Esophagus squamous epithelium (tissue), 5 donors: ENCODE data around the gene AKNAD1. TPM values are rescaled to one million over a fixed set of nuclear protein-coding genes. Genes with fewer than 3 reads are reported as not detected.

Experiments
- DNase-seq: peaks from one replicate; lab custom pipeline; 2025; lab: John Stamatoyannopoulos, UW
- H3K27ac ChIP-seq, 4 donors: fragments of 200-600 bp; sonication (generic); one replicate each; pipeline ENCODE4 v1.5.1; 2016 to 2019; ENCODE audit warnings: mild to moderate bottlenecking in 1 of 4
- H3K27me3 ChIP-seq, 4 donors: fragments of 200-600 bp; sonication (generic); 1 replicate in 3 of 4; 2 replicates in 1 of 4; pipeline versions ENCODE4 v1.5.1 to v1.6.0; 2017 to 2021; ENCODE audit warnings: antibody characterized with exemption in 1 of 4
- H3K36me3 ChIP-seq, 3 donors: fragments of 200-600 bp; sonication (generic); one replicate each; pipeline ENCODE4 v1.5.1; 2016 to 2019
- H3K4me1 ChIP-seq, 3 donors: fragments of 200-600 bp; sonication (generic); one replicate each; pipeline ENCODE4 v1.5.1; 2017 to 2019
- H3K4me3 ChIP-seq, 4 donors: fragments of 200-600 bp; sonication (generic); 1 replicate in 3 of 4; 2 replicates in 1 of 4; pipeline ENCODE4 v1.5.1; 2016 to 2019; ENCODE audit warnings: mild to moderate bottlenecking in 2 of 4, moderate library complexity in 1 of 4
- H3K9me3 ChIP-seq, 3 donors: fragments of 200-600 bp; sonication (generic); one replicate each; pipeline ENCODE4 v1.5.1; 2016 to 2019
- CTCF ChIP-seq, 6 experiments: fragments of 450-650 bp in 4 of 6; fragments of 200-600 bp in 2 of 6; sonication (generic) in 2 of 6; IDR thresholded peaks; one replicate each; pipeline ENCODE4 v1.5.1; 2016 to 2019; ENCODE audit warnings: antibody characterized with exemption in 6 of 6, mild to moderate bottlenecking in 4 of 6, moderate library complexity in 4 of 6
- POLR2A ChIP-seq, 4 donors: fragments of 450-650 bp; IDR thresholded peaks; one replicate each; pipeline ENCODE4 v1.6.1; 2017; ENCODE audit warnings: antibody characterized with exemption in 4 of 4, mild to moderate bottlenecking in 4 of 4, moderate library complexity in 3 of 4
- WGBS, 2 donors: methylation state at CpG; one replicate each; pipeline ENCODE4 v1.1.5; 2018; 5-methylcytosine and 5-hydroxymethylcytosine counted together
- intact Hi-C: fragments of 100-400 bp; cut with DNase I; formaldehyde crosslinking; loops from one replicate; pipeline ENCODE4 v1.15.0; 2022
- total RNA-seq, 4 donors: library from RNA; depleted of rRNA; stranded (reverse); fragments of >200 nt; gene quantifications; one replicate each; pipeline ENCODE4 v1.1.0, GENCODE V29; 2016
- donor health status: DM: yes; HTN: yes; CAD: no.

AKNAD1 gene
- total RNA-seq = 1 to 10 TPM in 2 of 4 donors, under 1 TPM in 1, not detected in 1; 0.09 to 4.8 (median 2.6) TPM

- 60 to 71% methylated on average over 1 of the region's 1 CpG for WGBS, 2 donors
- Histone ChIP-seq H3K9me3 (no peaks in the 10 kb centered on the region), H3K36me3 (no peaks in the 10 kb centered on the region), H3K27ac (no peak within 1 kb of the TSS), H3K27me3 (no peaks in the 10 kb centered on the region), H3K4me3 (no peak within 1 kb of the TSS), H3K4me1 (peaks cover 0 to 5% (median 0%) of the 10 kb centered on the region in 3 donors)
- intact Hi-C loops = no loop called here
- TF ChIP-seq CTCF (IDR thresholded peaks at IDR 0.05) = no peak
- TF ChIP-seq POLR2A (IDR thresholded peaks at IDR 0.05) = no peak
- no peak for DNase-seq
These were observed at the start of gene AKNAD1 for GRCh38 chr1:108856994-108857393. TSS of gene AKNAD1 (minus strand) at chr1:108857094. CDS start at chr1:108852664, 4,430 bp downstream.

- no peaks in the 10 kb centered on the region for H3K9me3 ChIP-seq
- WGBS, 2 donors = 71 to 79% methylated on average over 3 of the region's 3 CpGs
- H3K4me1 ChIP-seq = peaks cover 0 to 20% (median 0%) of the 10 kb centered on the region in 3 donors
- TF ChIP-seq POLR2A (IDR thresholded peaks at IDR 0.05) = no peak
- H3K36me3 ChIP-seq = peaks cover 0 to 73% (median 2%) of the 10 kb centered on the region in 3 donors
- H3K27ac ChIP-seq = no peak overlapping the region
- H3K27me3 ChIP-seq = no peaks in the 10 kb centered on the region
- H3K4me3 ChIP-seq = no peak overlapping the region
- DNase-seq = no peak
- intact Hi-C loops = no loop called here
These were observed 44.2 kb upstream of the AKNAD1 start for GRCh38 chr1:108901106-108901505.

GRCh38 chr1:108897865-108898720, 41.2 kb upstream of the AKNAD1 start:
- peaks cover 0 to 46% (median 2%) of the 10 kb centered on the region in 3 donors for H3K36me3 ChIP-seq
- intact Hi-C loops = loop anchor here (5.0 kb wide), 1 partner anchor 71 kb away; no protein-coding TSS in a partner anchor
- H3K4me3 ChIP-seq = no peak overlapping the region
- TF ChIP-seq POLR2A (IDR thresholded peaks at IDR 0.05) = no peak
- peak; percentile 15 to 86 (median 74) for TF ChIP-seq CTCF (IDR thresholded peaks at IDR 0.05)
- H3K4me1 ChIP-seq = peaks cover 0 to 34% (median 0%) of the 10 kb centered on the region in 3 donors
- peak overlapping the region in 2 of 4 donors; percentile 13 to 62 for H3K27ac ChIP-seq
- no peaks in the 10 kb centered on the region for H3K27me3 ChIP-seq
- no peaks in the 10 kb centered on the region for H3K9me3 ChIP-seq
- WGBS, 2 donors = 59 to 62% methylated on average over 8 of the region's 8 CpGs
- DNase-seq = no peak

- DNase-seq = no peak
- Histone ChIP-seq H3K4me3 (no peak overlapping the region), H3K36me3 (peaks cover 0 to 31% (median 2%) of the 10 kb centered on the region in 3 donors), H3K4me1 (peaks cover 0 to 34% (median 0%) of the 10 kb centered on the region in 3 donors), H3K27me3 (no peaks in the 10 kb centered on the region), H3K9me3 (no peaks in the 10 kb centered on the region), H3K27ac (peak overlapping the region; percentile 48 to 71 (median 58))
- intact Hi-C loops = loop anchor here (5.0 kb wide), 1 partner anchor 69 kb away; no protein-coding TSS in a partner anchor
- TF ChIP-seq POLR2A (IDR thresholded peaks at IDR 0.05) (no peak), CTCF (IDR thresholded peaks at IDR 0.05) (no peak)
- 32 to 53% methylated on average over 10 of the region's 10 CpGs for WGBS, 2 donors
These were observed 39.6 kb upstream of the AKNAD1 start for GRCh38 chr1:108896146-108897145.

GRCh38 chr1:108893141-108893530, 36.2 kb upstream of the AKNAD1 start:
- Histone ChIP-seq H3K9me3 (no peaks in the 10 kb centered on the region), H3K4me1 (peaks cover 4 to 60% (median 6%) of the 10 kb centered on the region in 3 donors), H3K4me3 (no peak overlapping the region), H3K27me3 (no peaks in the 10 kb centered on the region), H3K27ac (no peak overlapping the region), H3K36me3 (no peaks in the 10 kb centered on the region)
- 71 to 83% methylated on average over 4 of the region's 4 CpGs for WGBS, 2 donors
- DNase-seq = no peak
- intact Hi-C loops = no loop called here
- TF ChIP-seq POLR2A (IDR thresholded peaks at IDR 0.05) = no peak
- TF ChIP-seq CTCF (IDR thresholded peaks at IDR 0.05) = no peak
